Activated CD8-positive, alpha-beta memory T cell treated with anti-CD3 and anti-CD28 coated beads for 48 hours (primary cell): ENCODE data around the gene PGLYRP2.
"Not testable (repeated sequence)": the region's sequence is repeated elsewhere in the genome, so short reads cannot be mapped to it uniquely, and the experiment has no call there.

ENCODE experiments used
- DNase-seq, 3 experiments: peaks; one replicate each; pipeline ENCODE4 v3.0.0-alpha.2; 2020; ENCODE audit warnings: low read depth in 2 of 3, low spot score in 2 of 3

PGLYRP2 gene

GRCh38 chr19:15488489-15489226, 9.4 kb upstream of the PGLYRP2 start:
- no peak for DNase-seq

GRCh38 chr19:15487038-15487437, 7.7 kb upstream of the PGLYRP2 start:
- no peak for DNase-seq

DNA sequence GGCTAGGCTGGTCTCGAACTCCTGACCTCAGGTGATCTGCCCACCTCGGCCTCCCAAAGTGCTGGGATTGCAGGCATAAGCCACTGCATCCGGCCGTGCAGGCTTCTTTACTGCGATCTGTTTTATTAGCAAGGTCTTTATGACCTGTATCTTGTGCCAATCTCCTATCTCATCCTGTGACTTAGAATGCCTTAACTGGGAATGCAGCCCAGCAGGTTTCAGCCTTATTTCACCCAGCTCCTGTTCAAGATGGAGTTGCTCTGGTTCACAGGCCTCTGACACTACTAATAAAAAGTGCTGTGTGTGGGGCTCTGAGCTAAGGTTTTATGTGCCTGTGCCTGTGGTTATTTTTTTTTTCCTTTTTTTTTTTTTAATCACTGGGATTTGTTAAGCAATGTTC, 6.5 kb upstream of the PGLYRP2 start:
- not testable (repeated sequence) for DNase-seq

DNA sequence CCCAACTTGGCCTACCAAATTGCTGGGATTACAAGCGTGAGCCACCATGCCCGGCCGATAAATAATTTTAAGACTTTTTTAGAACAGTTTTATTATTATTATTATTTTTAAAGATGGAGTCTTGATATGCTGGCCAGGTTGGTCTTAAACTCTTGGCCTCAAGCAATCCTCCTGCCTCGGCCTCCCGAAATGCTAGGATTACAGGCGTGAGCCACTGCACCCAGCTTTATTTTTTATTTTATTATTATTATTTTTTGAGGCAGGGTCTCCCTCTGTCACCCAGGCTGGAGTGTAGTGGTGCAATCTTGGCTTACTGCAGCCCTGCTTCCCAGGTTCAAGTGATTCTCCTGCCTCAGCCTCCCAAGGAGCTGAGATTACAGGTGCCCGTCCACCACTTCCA, 1.7 kb upstream of the PGLYRP2 start:
- DNase-seq = not testable (repeated sequence)

DNA sequence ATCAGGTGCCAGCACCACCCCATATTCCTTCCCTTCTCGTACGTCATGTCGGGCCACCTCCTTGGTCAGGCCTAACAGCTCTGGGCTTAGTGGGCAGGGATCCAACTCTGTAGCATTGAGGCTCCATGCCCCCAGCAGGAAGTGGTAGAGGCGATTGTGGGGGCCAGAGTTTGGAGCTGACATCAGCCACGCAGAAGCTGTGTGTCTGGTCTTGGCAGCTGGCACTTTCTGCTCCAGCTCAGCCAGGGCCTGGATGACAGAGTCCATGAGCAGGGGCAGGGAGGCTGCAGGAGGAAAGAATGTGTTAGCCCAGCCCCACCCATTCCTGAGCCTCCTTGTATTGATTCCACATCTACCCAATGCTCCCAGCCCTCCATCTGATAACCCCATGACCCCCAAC, 3.0 kb downstream of the PGLYRP2 start:
- no peak for DNase-seq

DNA sequence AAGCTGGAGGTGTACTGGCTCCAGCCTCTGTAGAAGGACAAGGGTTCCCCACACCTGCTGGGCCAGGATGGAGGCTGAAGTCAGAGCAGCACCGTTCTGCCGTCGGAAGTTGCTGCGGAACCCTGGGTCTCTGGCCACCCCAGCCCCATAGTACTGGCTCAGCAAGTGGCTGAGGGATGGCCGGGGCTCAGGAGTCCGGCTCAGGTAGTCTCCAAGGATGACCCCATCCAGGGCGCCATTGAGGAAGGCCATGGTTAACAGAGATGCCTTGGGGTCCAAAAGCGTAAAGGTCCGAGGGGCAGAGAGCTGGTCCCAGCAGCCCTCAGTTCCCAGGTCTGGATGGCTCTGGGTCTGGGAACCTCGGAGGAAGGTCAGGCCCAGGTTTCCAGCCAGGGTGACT, 3.7 kb downstream of the PGLYRP2 start:
- no peak for DNase-seq

DNA sequence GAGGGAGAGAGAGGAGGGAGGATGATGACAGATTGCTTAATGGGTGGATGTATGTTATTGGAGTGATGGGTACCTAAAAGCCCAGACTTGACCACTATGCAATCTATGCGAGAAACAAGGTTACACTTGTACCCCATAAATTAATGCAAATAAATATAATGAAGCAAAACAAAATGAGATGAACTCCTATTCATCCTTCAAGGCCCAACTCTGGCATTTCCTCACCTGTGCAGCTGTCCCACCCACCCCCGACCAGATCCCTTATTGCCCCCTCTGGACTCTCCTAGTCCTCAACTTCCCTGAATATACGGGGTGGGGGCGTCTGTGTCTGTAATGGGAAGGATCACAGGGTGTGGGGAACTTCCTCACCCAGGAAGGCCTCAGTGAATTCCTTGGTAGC, 4.1 kb downstream of the PGLYRP2 start:
- no peak for DNase-seq

GRCh38 chr19:15473821-15474220, 5.5 kb downstream of the PGLYRP2 start:
- not testable (repeated sequence) for DNase-seq

DNA sequence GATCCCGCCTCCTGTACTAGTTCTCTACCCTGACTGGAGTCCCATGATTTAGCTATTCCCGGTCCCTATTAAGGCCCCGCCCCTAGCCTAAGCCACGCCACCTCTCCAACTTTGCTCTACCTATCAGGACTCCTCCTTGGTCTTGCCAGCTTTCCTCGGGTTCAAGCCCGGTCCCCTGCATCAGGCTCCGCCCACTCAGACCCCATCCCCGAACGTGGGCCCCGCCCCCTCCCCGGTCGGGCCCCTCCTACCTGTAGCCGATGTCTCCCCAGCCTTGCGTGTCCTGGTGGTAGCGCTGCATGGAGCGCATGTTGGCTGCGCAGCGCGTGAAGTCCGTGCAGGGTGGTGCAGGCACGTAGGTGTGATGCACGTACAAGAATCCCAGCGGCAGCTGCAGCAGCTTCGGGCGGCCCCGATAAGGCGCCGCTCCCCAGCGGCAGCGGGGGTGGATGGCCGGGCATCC, 7.6 kb downstream of the PGLYRP2 start:
- DNase-seq = no peak

DNA sequence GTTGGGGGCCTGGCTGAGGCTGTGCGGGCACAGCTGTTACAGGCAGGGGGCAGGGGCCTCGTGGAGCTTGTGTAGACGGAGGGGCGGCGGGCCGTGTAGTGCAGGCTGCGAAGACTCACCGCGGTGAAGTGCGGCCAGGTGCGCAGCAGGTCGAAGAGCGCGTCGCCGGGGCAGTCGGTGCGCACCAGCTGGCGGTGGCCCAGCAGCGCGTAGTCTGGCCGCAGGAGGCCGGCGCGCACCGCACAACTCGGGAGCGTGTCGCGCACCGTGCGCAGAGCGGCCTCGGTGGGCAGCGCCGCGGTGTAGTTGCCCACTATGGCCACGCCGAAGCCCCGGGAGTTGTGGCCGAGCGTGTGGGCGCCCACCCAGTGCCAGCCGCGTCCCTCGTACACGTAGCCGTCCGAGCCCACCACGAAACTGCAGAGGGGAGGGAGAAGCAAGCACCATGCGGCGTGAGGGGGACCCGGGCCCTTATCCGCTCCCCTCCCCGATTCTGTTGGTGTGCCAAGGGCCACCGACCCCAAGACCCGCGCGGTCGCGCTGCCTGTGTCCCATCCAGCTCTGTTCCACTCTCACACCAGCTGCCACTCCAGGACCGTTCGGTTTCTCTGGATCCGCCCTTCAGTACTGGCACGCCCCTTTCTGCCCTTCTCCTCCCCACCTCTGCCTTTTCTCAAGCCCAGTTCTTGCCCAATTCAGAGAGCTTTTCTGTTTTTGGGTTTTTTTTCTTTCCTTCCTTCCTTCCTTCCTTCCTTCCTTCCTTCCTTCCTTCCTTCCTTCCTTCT, 9.6 kb downstream of the PGLYRP2 start:
- DNase-seq = no peak

- DNase-seq = no peak
These were observed 10.4 kb downstream of the PGLYRP2 start for GRCh38 chr19:15468675-15469512.

DNA sequence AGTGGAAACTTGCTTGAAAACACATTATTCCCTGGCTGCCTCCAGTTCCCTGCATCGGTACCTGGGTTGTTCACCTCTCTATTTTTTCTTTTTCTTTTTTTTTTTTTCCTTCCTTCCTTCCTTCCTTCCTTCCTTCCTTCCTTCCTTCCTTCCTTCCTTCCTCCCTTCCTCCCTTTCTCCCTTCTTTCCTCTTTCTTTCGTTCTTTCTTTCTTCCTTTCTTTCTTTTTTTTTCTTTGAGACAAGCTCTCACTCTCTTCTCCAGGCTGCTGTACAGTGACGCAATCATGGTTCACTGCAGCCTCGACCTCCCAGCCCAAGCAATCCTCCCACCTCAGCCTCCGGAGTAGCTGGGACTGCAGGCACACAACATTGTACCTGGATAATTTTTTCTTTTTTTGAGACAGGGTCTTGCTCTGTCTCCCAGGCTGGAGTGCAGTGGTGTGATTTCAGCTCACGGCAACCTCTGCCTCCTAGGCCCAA, 11.5 kb downstream of the PGLYRP2 start:
- DNase-seq = no peak

GRCh38 chr19:15466851-15467733, 12.2 kb downstream of the PGLYRP2 start:
- DNase-seq = peak in 1 of 3 experiments; percentile 31

DNA sequence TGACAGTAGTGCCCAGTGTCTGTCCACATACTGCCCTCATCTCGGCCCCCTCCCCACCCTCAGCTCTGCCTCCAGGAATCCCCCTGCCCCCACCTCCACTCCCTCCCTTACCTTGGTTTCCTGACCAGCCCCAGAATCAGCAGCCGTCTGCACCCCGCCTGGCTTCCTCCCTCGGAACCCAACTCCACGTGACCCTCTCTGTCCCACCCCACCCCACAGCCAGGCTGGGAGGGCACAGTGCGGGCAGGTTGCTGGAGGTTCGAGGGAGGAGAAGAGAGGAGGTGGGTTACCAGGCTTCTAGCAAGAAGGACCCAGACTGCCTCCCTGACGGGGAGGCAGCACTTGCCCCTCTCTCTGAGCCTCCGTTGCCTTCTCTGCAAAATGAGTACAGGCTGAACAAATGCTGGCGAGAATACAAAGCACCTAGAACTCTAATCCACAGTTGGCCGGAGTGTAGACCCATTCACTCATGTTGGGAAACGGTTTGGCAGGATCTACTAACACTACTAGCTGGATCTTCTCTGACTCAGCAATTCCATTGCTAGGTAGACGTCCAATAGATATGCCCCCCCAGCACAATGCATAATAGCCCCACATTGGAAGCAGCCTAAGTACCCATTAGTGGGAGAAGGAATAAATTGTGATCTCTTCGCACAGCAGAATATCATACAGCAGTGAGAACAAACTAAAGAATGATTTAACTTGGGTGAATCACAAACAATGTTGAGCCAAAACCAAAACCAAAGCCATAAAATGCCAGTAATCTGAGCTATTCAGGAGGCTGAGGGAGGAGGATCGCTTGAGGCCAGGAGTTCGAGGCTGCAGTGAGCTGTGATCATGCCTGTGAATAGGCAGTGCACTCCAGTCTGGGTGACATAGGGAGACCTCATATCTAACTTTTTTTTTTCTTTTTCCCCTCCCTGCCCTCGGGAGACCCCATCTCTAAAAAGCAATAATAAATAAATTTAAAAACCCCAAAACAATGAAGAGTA, 14.6 kb downstream of the PGLYRP2 start, which contains the start of gene RASAL3:
TSS of gene RASAL3 (minus strand) at position 151 of the 992 bp plus-strand sequence. CDS start 186 bp downstream, outside the sequence.
- DNase-seq = peak in 2 of 3 experiments; percentile 45 to 57

DNA sequence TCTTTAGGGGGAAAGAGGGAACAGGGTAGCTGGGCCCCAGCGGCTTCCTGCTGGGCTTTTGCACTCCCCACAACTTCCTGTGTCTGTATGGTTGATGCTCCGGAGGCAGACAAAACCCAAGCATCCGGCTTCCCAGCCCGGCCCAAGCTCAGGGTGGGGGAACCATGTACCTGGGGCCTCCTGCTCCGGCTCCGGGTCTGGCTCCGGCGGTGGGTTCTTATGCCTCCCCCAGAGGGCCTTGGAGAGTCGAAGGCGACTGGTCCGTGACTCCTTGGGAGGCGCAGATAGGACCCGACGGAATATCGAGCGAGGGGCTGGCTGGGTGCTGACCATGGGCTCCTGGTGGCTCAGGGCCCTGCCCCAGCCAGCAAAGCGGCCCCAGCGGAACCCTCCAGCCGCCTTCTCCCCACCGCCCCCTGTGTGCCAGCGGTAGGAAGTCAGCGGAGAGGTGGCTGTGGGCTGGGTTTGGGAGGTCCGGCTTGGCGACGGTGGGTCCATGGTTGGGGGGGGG, 15.4 kb downstream of the PGLYRP2 start:
- DNase-seq = peak; percentile 48 to 64 (median 55)

DNA sequence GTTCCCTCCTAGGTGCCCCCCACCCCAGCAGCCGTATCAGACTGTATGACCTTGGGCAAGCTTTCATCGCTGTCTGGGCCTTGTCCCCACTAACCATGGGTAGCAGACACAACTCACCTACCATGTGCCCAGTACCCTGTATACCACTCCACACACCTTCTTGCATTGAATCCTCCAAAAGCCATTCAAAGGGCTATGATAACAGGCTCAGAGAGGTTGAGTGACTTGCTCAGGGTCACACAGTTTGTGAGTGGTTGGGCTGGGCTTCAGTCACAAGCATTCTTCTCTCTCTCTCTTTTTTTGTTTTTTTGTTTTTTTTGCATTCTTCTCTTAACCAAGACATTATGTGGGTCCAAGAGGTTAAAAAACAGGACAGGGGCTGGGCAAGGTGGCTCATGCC, 17.6 kb downstream of the PGLYRP2 start:
- DNase-seq = no peak

DNA sequence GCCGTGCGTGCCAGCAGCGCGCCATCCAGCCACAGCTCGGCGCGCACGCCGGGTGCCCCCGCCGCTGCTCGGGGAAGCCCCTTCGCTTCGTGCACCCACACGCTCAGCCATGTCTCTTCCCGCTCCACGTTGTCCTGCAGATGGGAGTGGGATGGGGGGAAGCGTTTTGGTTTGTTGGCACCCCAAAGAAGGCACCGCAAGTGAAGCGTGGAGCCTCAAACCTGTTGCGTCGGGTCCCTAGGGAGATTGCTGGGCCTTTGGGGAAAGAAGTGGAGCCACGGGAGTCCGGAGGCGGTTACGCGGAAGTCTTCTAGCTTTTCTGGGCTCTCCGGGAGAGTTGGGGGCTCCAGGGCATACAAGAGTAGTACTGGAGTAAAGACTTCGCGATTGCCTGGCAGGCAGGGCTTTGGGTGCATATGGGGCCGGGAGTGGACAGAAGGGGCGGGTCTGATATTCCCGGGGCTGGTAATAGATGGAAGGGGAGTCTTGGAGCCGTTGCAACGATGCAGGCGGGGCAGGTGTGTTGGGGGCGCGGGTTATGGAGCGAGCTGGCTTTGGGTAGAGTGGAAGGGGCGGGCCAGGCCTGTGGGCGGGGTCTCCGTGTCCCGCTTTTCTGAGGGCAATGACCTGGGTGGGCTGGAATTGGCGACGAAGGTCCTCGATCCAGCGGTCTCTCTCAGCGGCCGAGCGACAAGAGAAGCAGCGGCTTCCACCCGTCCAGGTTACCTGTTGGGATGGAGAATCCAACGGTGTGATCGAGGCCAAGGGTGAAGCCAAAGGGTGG, 21.4 kb downstream of the PGLYRP2 start:
- no peak for DNase-seq
